Neural cell (in vitro differentiated cells): ENCODE data around the gene ITGA2B.

Source experiments
- CTCF ChIP-seq: fragments of 450-650 bp; IDR thresholded peaks from 2 replicates; pipeline ENCODE4 v1.5.1; 2014; ENCODE audit warnings: antibody characterized with exemption, mild to moderate bottlenecking, moderate library complexity; ENCODE audit not compliant: poor library complexity, severe bottlenecking
- EP300 ChIP-seq: fragments of 450-650 bp; conservative IDR thresholded peaks from 2 replicates; pipeline ENCODE4 v1.6.1; 2014; ENCODE audit warnings: antibody characterized with exemption, mild to moderate bottlenecking, moderate library complexity; ENCODE audit not compliant: poor library complexity, severe bottlenecking
- MXI1 ChIP-seq: fragments of 450-650 bp; conservative IDR thresholded peaks from 2 replicates; pipeline ENCODE4 v1.6.1; 2014; ENCODE audit warnings: antibody characterized with exemption, mild to moderate bottlenecking; ENCODE audit not compliant: poor library complexity, severe bottlenecking

- TF ChIP-seq CTCF, result no peak
- TF ChIP-seq MXI1, result no peak
- TF ChIP-seq EP300, result no peak
Observed at GRCh38 chr17:44432254-44433157, 43.1 kb upstream of the ITGA2B start.
